Activated gamma-delta T cell treated with anti-CD3 and anti-CD28 coated beads, Interleukin-2, amount 50 U/mL, for 16 hours (primary cell): ENCODE results near the gene TET1.
"Not testable (repeated sequence)": the region's sequence is repeated elsewhere in the genome, so short reads cannot be mapped to it uniquely, and the experiment has no call there.

Experiments
- DNase-seq: peaks from one replicate; pipeline ENCODE4 v3.0.0-alpha.2; 2020; ENCODE audit warnings: low read depth

TET1 gene

GRCh38 chr10:68708987-68709386 lies 148.8 kb downstream of the TET1 start:
- not testable (repeated sequence) for DNase-seq

- not testable (repeated sequence) for DNase-seq
These were observed 152.9 kb downstream of the TET1 start for GRCh38 chr10:68713065-68713464.

DNA sequence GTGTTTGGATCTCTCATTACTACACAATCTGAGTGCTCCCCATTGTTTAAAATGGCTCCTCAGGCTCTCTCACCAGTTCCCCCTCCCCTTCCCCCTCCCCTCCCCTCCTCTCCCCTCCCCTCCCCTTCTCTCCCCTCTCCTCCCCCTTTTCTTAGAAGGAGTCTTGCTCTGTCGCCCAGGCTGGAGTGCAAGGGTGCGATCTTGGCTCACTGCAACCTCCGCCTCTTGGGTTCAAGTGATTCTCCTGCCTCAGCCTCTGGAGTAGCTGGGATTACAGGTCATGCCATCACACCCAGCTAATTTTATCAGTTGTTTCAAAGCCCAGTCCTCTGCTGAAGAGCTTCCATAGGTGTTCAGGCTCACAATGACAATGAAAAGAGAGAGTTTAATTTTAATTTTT lies 157.3 kb downstream of the TET1 start:
- DNase-seq: no peak

DNA sequence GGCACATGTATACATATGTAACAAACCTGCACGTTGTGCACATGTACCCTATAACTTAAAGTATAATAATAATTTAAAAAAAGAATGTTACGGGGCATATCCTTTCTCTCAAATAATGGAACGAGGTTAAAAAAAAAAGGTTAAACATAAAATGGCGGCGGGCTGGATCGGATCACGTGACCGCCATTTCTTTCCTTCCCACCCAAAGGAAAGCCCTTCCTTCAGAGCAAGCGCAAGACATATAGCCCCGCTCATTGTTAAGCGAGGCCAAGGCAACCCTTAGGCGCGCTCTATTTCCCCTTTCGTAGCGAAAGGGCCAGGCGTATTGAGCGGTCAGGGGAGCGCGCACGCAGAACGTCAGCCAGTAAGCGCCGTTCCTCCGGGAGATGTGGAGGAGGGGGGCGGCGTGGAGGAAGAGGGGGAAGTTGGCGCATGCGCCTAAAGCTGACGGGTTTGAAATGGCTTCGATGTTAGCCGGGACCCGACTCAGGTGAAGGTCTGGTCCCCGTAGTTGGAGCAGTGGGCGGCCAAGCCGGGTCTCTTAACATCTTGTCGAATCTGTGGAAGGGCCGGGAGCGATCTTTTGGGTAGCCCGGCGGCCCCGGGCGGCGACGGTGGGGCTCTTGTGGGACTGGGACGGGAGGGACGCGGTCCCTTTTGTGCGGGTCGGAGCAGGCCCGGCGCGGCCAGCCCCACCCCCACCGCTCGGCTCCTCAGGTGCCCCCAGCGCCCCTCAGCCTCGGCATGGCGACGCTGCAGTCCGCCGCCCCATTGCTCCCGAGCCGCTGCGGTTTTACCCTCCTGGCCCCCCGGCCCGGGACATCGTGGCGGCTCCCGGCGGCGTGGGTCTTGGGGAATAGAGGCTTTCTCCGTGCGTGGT lies 160.9 kb downstream of the TET1 start, which contains the start of gene CCAR1:
Gene CCAR1, plus strand, starts transcription at position 447 of the 880 bp plus-strand sequence. CDS start 1,266 bp downstream, outside the sequence.
- peak; percentile 97 for DNase-seq

DNA sequence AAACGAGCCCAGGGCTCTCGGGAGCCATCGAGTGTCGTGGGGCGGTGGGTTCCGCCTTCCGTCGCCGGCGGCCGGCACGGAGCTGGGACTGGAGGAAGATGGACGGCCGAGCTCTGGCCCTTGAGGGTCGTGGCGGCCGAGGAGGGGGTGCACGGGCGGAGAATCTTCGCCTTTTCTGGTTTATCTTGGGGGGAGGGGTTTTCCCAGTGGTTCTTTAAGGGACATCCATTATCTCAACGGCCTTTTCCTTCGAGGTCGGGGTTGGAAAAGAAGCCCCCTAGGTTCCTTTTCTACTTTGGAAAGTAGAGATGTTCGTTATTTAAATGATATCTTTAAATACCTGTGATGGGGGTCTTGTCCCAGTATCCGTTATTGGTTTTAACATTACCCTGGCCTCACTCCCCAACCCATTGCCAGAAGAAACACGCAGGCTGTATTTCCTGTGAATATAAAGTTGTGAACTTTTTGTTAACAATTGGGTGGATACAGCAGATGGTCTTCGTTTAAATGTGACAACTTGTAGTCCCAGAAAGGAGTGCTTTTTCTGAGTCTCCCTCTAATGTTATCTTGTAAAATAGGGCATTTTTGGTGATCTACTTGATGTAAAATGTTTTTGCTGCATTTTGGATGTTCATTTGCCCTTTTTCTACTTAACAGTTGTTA lies 161.7 kb downstream of the TET1 start:
- no peak for DNase-seq

- no peak for DNase-seq
These were observed 164.9 kb downstream of the TET1 start for GRCh38 chr10:68725016-68725415.

DNA sequence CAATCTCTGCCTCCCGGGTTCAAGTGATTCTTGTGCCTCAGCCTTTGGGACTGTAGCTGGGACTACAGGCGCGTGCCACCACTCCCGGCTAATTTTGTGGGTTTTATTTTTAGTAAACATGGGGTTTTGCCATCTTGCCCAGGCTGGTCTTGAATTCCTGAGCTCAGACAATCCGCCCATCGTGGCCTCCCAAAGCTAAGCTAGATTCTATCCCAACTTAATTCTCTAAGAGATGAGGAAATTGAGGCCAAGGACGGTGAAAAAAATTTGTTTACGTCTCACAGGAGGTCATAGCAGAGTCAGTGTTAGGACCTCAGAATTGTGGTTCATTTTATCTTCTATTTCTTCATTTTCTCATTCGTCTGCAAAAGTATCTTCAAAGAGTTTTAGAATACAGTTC lies 167.0 kb downstream of the TET1 start:
- DNase-seq: no peak

- no peak for DNase-seq
These were observed 172.5 kb downstream of the TET1 start for GRCh38 chr10:68732651-68733050.

DNA sequence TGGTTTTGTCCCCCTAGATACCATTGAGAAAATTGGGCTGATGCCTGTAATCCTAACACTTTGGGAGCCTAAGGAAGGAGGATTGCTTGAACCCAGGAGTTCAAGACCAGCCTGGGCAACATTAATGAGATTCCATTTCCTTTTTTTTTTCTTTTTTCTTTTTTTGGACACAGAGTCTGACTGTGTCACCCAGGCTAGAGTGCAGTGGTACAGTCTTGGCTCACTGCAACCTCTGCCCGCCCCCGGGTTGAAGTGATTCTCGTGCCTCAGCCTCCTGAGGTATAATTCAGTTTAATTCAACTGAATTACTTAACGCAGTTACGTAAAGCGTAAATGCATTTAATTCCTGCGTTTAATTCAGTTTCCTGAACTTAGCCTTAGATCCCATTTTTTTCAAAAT lies 174.2 kb downstream of the TET1 start:
- DNase-seq: no peak

GRCh38 chr10:68735119-68735518 lies 175.0 kb downstream of the TET1 start:
- no peak for DNase-seq

- DNase-seq: not testable (repeated sequence)
These were observed 175.6 kb downstream of the TET1 start for GRCh38 chr10:68735739-68736138.

- not testable (repeated sequence) for DNase-seq
These were observed 180.5 kb downstream of the TET1 start for GRCh38 chr10:68740676-68741075.

DNA sequence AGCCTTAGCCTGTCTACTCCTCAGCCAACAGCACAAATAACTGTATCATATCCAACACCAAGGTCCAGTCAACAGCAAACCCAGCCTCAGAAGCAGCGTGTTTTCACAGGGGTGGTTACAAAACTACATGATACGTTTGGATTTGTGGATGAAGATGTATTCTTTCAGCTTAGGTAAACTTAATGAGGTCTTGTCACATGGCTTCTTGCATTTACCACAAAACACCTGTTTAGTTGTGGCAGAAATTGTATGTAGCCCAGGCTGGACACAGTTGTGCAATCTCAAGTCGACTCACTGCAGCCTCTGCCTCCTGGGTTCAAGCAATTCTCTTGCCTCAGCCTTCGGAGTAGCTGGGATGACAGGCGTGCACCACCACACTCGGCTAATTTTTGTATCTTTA lies 182.3 kb downstream of the TET1 start:
- DNase-seq: no peak
